Dermis blood vessel endothelial cell (primary cell): ENCODE results near the gene TMEM266. TPM values are rescaled to one million over a fixed set of nuclear protein-coding genes. Genes with fewer than 3 reads are reported as not detected.

ENCODE experiments used
- DNase-seq: peaks from one replicate; pipeline ENCODE4 v3.0.0; 2010
- total RNA-seq: library from RNA; depleted of rRNA; stranded (reverse); fragments of >200 nt; gene quantifications from 2 replicates; pipeline ENCODE4 v1.2.3, GENCODE V29; 2014

TMEM266 gene
- total RNA-seq, 1 donor from 2014 or later: not detected

GRCh38 chr15:76163457-76164295, 103.9 kb downstream of the TMEM266 start:
- DNase-seq: no peak

GRCh38 chr15:76164602-76165001, 104.8 kb downstream of the TMEM266 start:
- no peak for DNase-seq

- no peak for DNase-seq
These were observed 106.2 kb downstream of the TMEM266 start for GRCh38 chr15:76165951-76166350.

- DNase-seq: no peak
These were observed 108.6 kb downstream of the TMEM266 start for GRCh38 chr15:76168237-76168984.

- DNase-seq: no peak
These were observed 109.2 kb downstream of the TMEM266 start for GRCh38 chr15:76169018-76169417.

- no peak for DNase-seq
These were observed 110.4 kb downstream of the TMEM266 start for GRCh38 chr15:76169911-76170800.

GRCh38 chr15:76172782-76173181, 113.0 kb downstream of the TMEM266 start:
- no peak for DNase-seq

GRCh38 chr15:76173317-76173834, 113.6 kb downstream of the TMEM266 start:
- no peak for DNase-seq

- no peak for DNase-seq
These were observed 114.9 kb downstream of the TMEM266 start for GRCh38 chr15:76174654-76175053.

GRCh38 chr15:76175442-76175841, 115.7 kb downstream of the TMEM266 start:
- DNase-seq: no peak

- no peak for DNase-seq
These were observed 116.3 kb downstream of the TMEM266 start for GRCh38 chr15:76176059-76176458.

GRCh38 chr15:76176487-76177085, 116.8 kb downstream of the TMEM266 start:
- no peak for DNase-seq

GRCh38 chr15:76177491-76178040, 117.8 kb downstream of the TMEM266 start:
- DNase-seq: no peak

GRCh38 chr15:76178296-76179000, 118.7 kb downstream of the TMEM266 start:
- no peak for DNase-seq

GRCh38 chr15:76179023-76179422, 119.2 kb downstream of the TMEM266 start:
- no peak for DNase-seq

- no peak for DNase-seq
These were observed 120.5 kb downstream of the TMEM266 start for GRCh38 chr15:76180321-76180720.

GRCh38 chr15:76181705-76182107, 121.9 kb downstream of the TMEM266 start:
- DNase-seq: no peak

GRCh38 chr15:76183930-76184649, 124.3 kb downstream of the TMEM266 start:
- no peak for DNase-seq

GRCh38 chr15:76184650-76185035, 124.9 kb downstream of the TMEM266 start:
- no peak for DNase-seq

GRCh38 chr15:76185716-76186115, 125.9 kb downstream of the TMEM266 start:
- peak; percentile 78 for DNase-seq

- DNase-seq: no peak
These were observed 127.4 kb downstream of the TMEM266 start for GRCh38 chr15:76187163-76187562.
